Natural killer cell (primary cell): ENCODE measurements around the gene ZFYVE21. TPM values are rescaled to one million over a fixed set of nuclear protein-coding genes. Genes with fewer than 3 reads are reported as not detected.

Experiments used
- ATAC-seq, 3 donors: fragments of 150-1000 bp in 2 of 3; fragments of 200-7000 bp in 1 of 3; cut with Tn5 transposase; 1 replicate in 1 of 3; 2 replicates in 2 of 3; pipeline ENCODE4 v1.10.0; 2021; ENCODE audit warnings: mild to moderate bottlenecking in 2 of 3, moderate library complexity in 2 of 3
- DNase-seq, 2 donors: peaks; one replicate each; pipeline versions ENCODE4 v3.0.0 to v3.0.0-alpha.2; 2013 to 2021; ENCODE audit warnings: mixed read lengths in 1 of 2
- H3K27ac ChIP-seq: one replicate; pipeline ENCODE4 v1.5.1; 2013; ENCODE audit warnings: mild to moderate bottlenecking, low read length
- H3K27me3 ChIP-seq: one replicate; pipeline ENCODE4 v1.6.1; 2013; ENCODE audit warnings: low read length; ENCODE audit not compliant: control insufficient read depth, insufficient read depth
- H3K36me3 ChIP-seq: one replicate; pipeline ENCODE4 v1.6.1; 2013; ENCODE audit warnings: low read length; ENCODE audit not compliant: control insufficient read depth, insufficient read depth
- H3K4me1 ChIP-seq: one replicate; pipeline ENCODE4 v1.6.1; 2013; ENCODE audit warnings: low read length; ENCODE audit not compliant: control insufficient read depth, insufficient read depth
- H3K4me3 ChIP-seq: one replicate; pipeline ENCODE4 v1.5.1; 2013; ENCODE audit warnings: low read length
- H3K9me3 ChIP-seq: one replicate; pipeline ENCODE4 v1.6.1; 2013; ENCODE audit warnings: low read length; ENCODE audit not compliant: control insufficient read depth, insufficient read depth
- H3K27ac Mint-ChIP-seq, 2 donors: one replicate each; pipeline ENCODE4 v1.8.0; 2022; ENCODE audit warnings: mild to moderate bottlenecking in 2 of 2, mixed read lengths in 2 of 2, moderate library complexity in 1 of 2
- H3K27me3 Mint-ChIP-seq, 2 donors: one replicate each; pipeline ENCODE4 v1.8.0; 2022; ENCODE audit warnings: low read depth in 2 of 2, mixed read lengths in 2 of 2
- H3K36me3 Mint-ChIP-seq: one replicate; pipeline ENCODE4 v1.8.0; 2022; ENCODE audit warnings: mixed read lengths
- H3K4me1 Mint-ChIP-seq, 2 donors: one replicate each; pipeline ENCODE4 v1.8.0; 2022; ENCODE audit warnings: mixed read lengths in 2 of 2
- H3K4me3 Mint-ChIP-seq: one replicate; pipeline ENCODE4 v1.8.0; 2022; ENCODE audit warnings: mild to moderate bottlenecking, moderate library complexity, mixed read lengths
- H3K9me3 Mint-ChIP-seq, 2 donors: one replicate each; pipeline ENCODE4 v1.8.0; 2022; ENCODE audit warnings: mixed read lengths in 2 of 2
- CTCF ChIP-seq: fragments of 200-600 bp; IDR thresholded peaks from one replicate; pipeline ENCODE4 v1.8.0; 2022; ENCODE audit warnings: antibody characterized with exemption
- WGBS: methylation state at CpG from one replicate; pipeline ENCODE4 v1.1.7; 2013; ENCODE audit warnings: missing lambda C conversion rate; ENCODE audit not compliant: insufficient coverage; 5-methylcytosine and 5-hydroxymethylcytosine counted together
- intact Hi-C: fragments of 100-400 bp; cut with micrococcal nuclease; formaldehyde crosslinking; loops from one replicate; pipeline ENCODE4 v1.14.2; 2022
- total RNA-seq, 4 donors: library from RNA; stranded (reverse); fragments of 120-200 nt in 1 of 4; gene quantifications; one replicate each; pipeline versions ENCODE4 v1.2.3 to v1.2.4, GENCODE V29; 2013 to 2022

Gene ZFYVE21
- total RNA-seq, 3 donors from 2014 or later (not counting 1 experiment from before 2014, with no cell fraction given), result 5.9 to 10.7 (median 8.5) TPM

GRCh38 chr14:103719751-103720150, 4.1 kb downstream of the ZFYVE21 start:
- Mint-ChIP-seq H3K36me3 (no peaks in the 10 kb centered on the region), H3K27ac (no peak overlapping the region), H3K9me3 (no peaks in the 10 kb centered on the region), H3K4me1 (peaks cover 5 to 28% of the 10 kb centered on the region in 2 donors), H3K27me3 (no peaks in the 10 kb centered on the region), H3K4me3 (no peak overlapping the region)
- TF ChIP-seq CTCF, result no peak
- Histone ChIP-seq H3K36me3 (no peaks in the 10 kb centered on the region), H3K4me3 (no peak overlapping the region), H3K27ac (no peak overlapping the region), H3K4me1 (peaks cover 10% of the 10 kb centered on the region), H3K9me3 (no peaks in the 10 kb centered on the region), H3K27me3 (no peaks in the 10 kb centered on the region)
- ATAC-seq, result no peak
- WGBS, result 66% methylated on average over 8 of the region's 8 CpGs
- intact Hi-C loops, result no loop called here
- DNase-seq, result no peak

GRCh38 chr14:103721334-103722120, 5.9 kb downstream of the ZFYVE21 start:
- ATAC-seq, result no peak
- Mint-ChIP-seq H3K4me3 (no peak overlapping the region), H3K4me1 (peaks cover 5 to 20% of the 10 kb centered on the region in 2 donors)

GRCh38 chr14:103723748-103724081, 8.1 kb downstream of the ZFYVE21 start:
- WGBS, result 88% methylated on average over 7 of the region's 7 CpGs

More at GRCh38 chr14:103721334-103722120, 5.9 kb downstream of the ZFYVE21 start:
- Histone ChIP-seq H3K4me3 (no peak overlapping the region), H3K27ac (no peak overlapping the region), H3K4me1 (peaks cover 6% of the 10 kb centered on the region), H3K27me3 (no peaks in the 10 kb centered on the region), H3K36me3 (no peaks in the 10 kb centered on the region), H3K9me3 (no peaks in the 10 kb centered on the region)
- no peak for TF ChIP-seq CTCF
- intact Hi-C loops, result no loop called here
- no peak for DNase-seq
- Mint-ChIP-seq H3K9me3 (no peaks in the 10 kb centered on the region), H3K36me3 (no peaks in the 10 kb centered on the region), H3K27ac (no peak overlapping the region), H3K27me3 (no peaks in the 10 kb centered on the region)
- WGBS, result 92% methylated on average over 21 of the region's 26 CpGs

More at GRCh38 chr14:103723748-103724081, 8.1 kb downstream of the ZFYVE21 start:
- Mint-ChIP-seq H3K9me3 (no peaks in the 10 kb centered on the region), H3K27ac (no peak overlapping the region), H3K4me3 (no peak overlapping the region), H3K36me3 (no peaks in the 10 kb centered on the region), H3K4me1 (peaks cover 0 to 5% of the 10 kb centered on the region in 2 donors), H3K27me3 (no peaks in the 10 kb centered on the region)
- H3K36me3 ChIP-seq, result peaks cover under 1% of the 10 kb centered on the region
- intact Hi-C loops, result no loop called here
- H3K27ac ChIP-seq, result no peak overlapping the region
- no peaks in the 10 kb centered on the region for H3K27me3 ChIP-seq
- H3K4me3 ChIP-seq, result no peak overlapping the region
- no peaks in the 10 kb centered on the region for H3K9me3 ChIP-seq
- no peak for DNase-seq
- H3K4me1 ChIP-seq, result no peaks in the 10 kb centered on the region
- no peak for ATAC-seq
- TF ChIP-seq CTCF, result no peak
